OCI-LY7 (cell line): Measurements from ENCODE around the gene RSU1. TPM values are rescaled to one million over a fixed set of nuclear protein-coding genes. Genes with fewer than 3 reads are reported as not detected.

Source experiments
- BruUV-seq: library from RNA; stranded (reverse); fragments of 400-500 nt; replicated peaks from 2 replicates; lab custom pipeline; 2021; lab: Mats Ljungman, UMichigan
- CTCF ChIA-PET: fragments of 300-600 bp; sonication (Branson Sonifier 250); formaldehyde crosslinking; loops from one replicate; lab custom pipeline; 2022; ENCODE audit warnings: antibody characterized with exemption; ENCODE audit not compliant: unreplicated experiment; lab: Charles Lee
- POLR2A ChIA-PET: fragments of 300-600 bp; sonication (Branson Sonifier 250); formaldehyde crosslinking; loops from one replicate; lab custom pipeline; 2022; ENCODE audit warnings: antibody characterized with exemption; lab: Charles Lee
- DNase-seq: peaks from one replicate; pipeline ENCODE4 v3.0.0-alpha.2; 2015; ENCODE audit warnings: low spot score
- H2AFZ ChIP-seq: fragments of 200-600 bp; sonication (generic), shearing (Covaris generic); 2 replicates; pipeline ENCODE4 v1.6.1; 2014; ENCODE audit warnings: mild to moderate bottlenecking, antibody characterized with exemption, low read length, moderate library complexity
- H3K27ac ChIP-seq: fragments of 200-600 bp; sonication (generic); 2 replicates; pipeline ENCODE4 v1.5.1; 2014; ENCODE audit warnings: mixed run types, low read depth, mild to moderate bottlenecking, moderate library complexity, low read length, inconsistent platforms; ENCODE audit not compliant: poor library complexity, severe bottlenecking
- H3K36me3 ChIP-seq: fragments of 200-600 bp; sonication (generic); 2 replicates; pipeline ENCODE4 v1.6.1; 2014; ENCODE audit warnings: mild to moderate bottlenecking, antibody characterized with exemption, low read length, moderate library complexity, mixed read lengths; ENCODE audit not compliant: insufficient read depth
- H3K4me1 ChIP-seq: fragments of 200-600 bp; sonication (generic); 2 replicates; pipeline ENCODE4 v1.5.1; 2014; ENCODE audit warnings: mild to moderate bottlenecking, low read length; ENCODE audit not compliant: insufficient read depth, poor library complexity, severe bottlenecking
- H3K4me2 ChIP-seq: fragments of 200-600 bp; sonication (generic); 2 replicates; pipeline ENCODE4 v1.6.1; 2014; ENCODE audit warnings: mild to moderate bottlenecking, low read length
- H3K4me3 ChIP-seq: fragments of 200-600 bp; sonication (generic); 2 replicates; pipeline ENCODE4 v1.5.1; 2014; ENCODE audit warnings: mild to moderate bottlenecking, low read depth, low read length; ENCODE audit not compliant: poor library complexity, severe bottlenecking
- H3K79me2 ChIP-seq: fragments of 200-600 bp; sonication (generic); 2 replicates; pipeline ENCODE4 v1.6.1; 2016; ENCODE audit warnings: low read depth, mild to moderate bottlenecking, low read length, moderate library complexity, mixed read lengths; ENCODE audit not compliant: insufficient read depth
- H3K9me2 ChIP-seq: fragments of 200-600 bp; sonication (generic); 2 replicates; pipeline ENCODE4 v1.6.1; 2016; ENCODE audit warnings: mild to moderate bottlenecking, low read length, mixed read lengths; ENCODE audit not compliant: insufficient read depth
- H3K9me3 ChIP-seq: fragments of 200-600 bp; sonication (generic); 2 replicates; pipeline ENCODE4 v1.6.1; 2014; ENCODE audit warnings: mild to moderate bottlenecking, mixed run types, low read length, mixed read lengths
- H4K20me1 ChIP-seq: fragments of 200-600 bp; sonication (generic); 2 replicates; pipeline ENCODE4 v1.6.1; 2014; ENCODE audit warnings: mild to moderate bottlenecking, antibody characterized with exemption, low read length, moderate library complexity, mixed read lengths; ENCODE audit not compliant: insufficient read depth
- CTCF ChIP-seq: fragments of 200-600 bp; sonication (generic); conservative IDR thresholded peaks from 2 replicates; pipeline ENCODE4 v1.5.1; 2014; ENCODE audit warnings: mild to moderate bottlenecking, antibody characterized with exemption, low read length, moderate library complexity, mixed read lengths
- EZH2phosphoT487 ChIP-seq: fragments of 200-600 bp; sonication (generic); IDR thresholded peaks from 2 replicates; pipeline ENCODE4 v1.6.1; 2018; ENCODE audit warnings: low read depth, borderline replicate concordance, mild to moderate bottlenecking, mixed run types, antibody characterized with exemption, low read length, moderate library complexity, mixed read lengths
- intact Hi-C: fragments of 100-400 bp; cut with micrococcal nuclease; formaldehyde crosslinking; loops from one replicate; pipeline ENCODE4 v1.10.0; 2022; ENCODE audit not compliant: unreplicated experiment
- total RNA-seq, 2 experiments: library from RNA; depleted of rRNA in 1 of 2; stranded (reverse); fragments of >200 nt in 1 of 2; shearing (Covaris generic) in 1 of 2; gene quantifications; 2 replicates each; pipeline ENCODE4 v1.2.3, GENCODE V29; 2014 to 2022

The RSU1 gene
- total RNA-seq, 2 experiments from 2014 or later = 25.3 to 31.1 TPM

- Histone ChIP-seq H3K36me3 (no peaks in the 10 kb centered on the region), H3K9me3 (no peaks in the 10 kb centered on the region), H3K4me2 (no peak overlapping the region), H3K79me2 (no peaks in the 10 kb centered on the region), H3K9me2 (no peaks in the 10 kb centered on the region), H3K27ac (no peak overlapping the region), H3K4me3 (no peak overlapping the region), H2AFZ (no peak overlapping the region), H4K20me1 (no peaks in the 10 kb centered on the region), H3K4me1 (no peaks in the 10 kb centered on the region)
- no peak for DNase-seq
- BruUV-seq = no TSS peak
- no peak for TF ChIP-seq EZH2phosphoT487
- no peak for TF ChIP-seq CTCF
- POLR2A ChIA-PET = no interaction called here
- CTCF ChIA-PET = no interaction called here
- intact Hi-C loops = loop anchor here (5.0 kb wide), 1 partner anchor 960 kb away; no protein-coding TSS in a partner anchor
These were observed 89.6 kb downstream of the RSU1 start for GRCh38 chr10:16727666-16728065.

DNA sequence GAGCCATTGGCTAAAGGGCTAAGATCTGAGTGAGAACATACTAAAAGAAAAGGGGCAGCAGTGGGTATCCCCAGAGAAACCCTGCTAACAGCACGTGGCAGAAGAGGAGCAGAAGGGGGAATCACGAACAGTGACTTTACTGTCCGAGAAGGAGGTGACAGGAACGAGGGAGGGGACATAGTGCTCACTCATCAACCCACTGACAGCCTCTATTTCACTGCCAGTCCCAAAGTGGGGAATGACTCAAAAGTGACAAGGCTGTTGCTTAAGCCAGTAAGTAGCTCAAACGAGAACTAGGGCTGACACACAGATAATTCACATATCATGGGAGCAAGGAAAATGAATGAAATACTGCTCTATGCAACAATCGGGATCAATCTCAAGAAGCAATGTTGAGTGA lies 92.7 kb downstream of the RSU1 start:
- CTCF ChIA-PET = no interaction called here
- Histone ChIP-seq H4K20me1 (no peaks in the 10 kb centered on the region), H3K27ac (no peak overlapping the region), H3K9me3 (no peaks in the 10 kb centered on the region), H3K4me1 (no peaks in the 10 kb centered on the region), H3K79me2 (no peaks in the 10 kb centered on the region), H3K36me3 (no peaks in the 10 kb centered on the region), H3K4me2 (no peak overlapping the region), H2AFZ (no peak overlapping the region), H3K4me3 (no peak overlapping the region), H3K9me2 (no peaks in the 10 kb centered on the region)
- DNase-seq = no peak
- TF ChIP-seq CTCF (no peak), EZH2phosphoT487 (no peak)
- no TSS peak for BruUV-seq
- intact Hi-C loops = no loop called here
- POLR2A ChIA-PET = interaction anchor here (1.3 kb wide), 1 partner anchor 10 kb away, joined by 4 read pairs; no protein-coding TSS in a partner anchor

DNA sequence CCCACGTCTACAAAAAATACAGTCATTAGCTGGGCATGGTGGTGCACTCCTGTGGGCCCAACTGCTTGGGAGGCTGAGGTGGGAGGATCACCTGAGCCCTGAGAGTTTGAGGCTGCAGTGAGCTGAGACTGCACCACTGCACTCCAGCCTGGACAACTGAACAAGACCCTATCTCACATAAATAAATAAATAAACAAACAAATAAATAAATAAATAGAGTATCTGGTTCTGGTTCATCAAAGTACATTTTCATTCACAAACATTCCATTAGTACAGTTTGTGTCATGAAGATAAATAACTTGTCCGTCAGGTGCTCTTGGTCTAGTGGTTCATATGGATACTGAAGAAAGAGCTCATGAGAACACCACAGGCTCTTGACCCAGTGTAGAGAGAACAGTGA lies 96.4 kb downstream of the RSU1 start:
- H4K20me1 ChIP-seq = no peaks in the 10 kb centered on the region
- no peak for DNase-seq
- H3K4me3 ChIP-seq = no peak overlapping the region
- no peaks in the 10 kb centered on the region for H3K79me2 ChIP-seq
- H3K4me2 ChIP-seq = no peak overlapping the region
- no peaks in the 10 kb centered on the region for H3K9me2 ChIP-seq
- intact Hi-C loops = no loop called here
- POLR2A ChIA-PET = no interaction called here
- no peak for TF ChIP-seq CTCF
- no peak for TF ChIP-seq EZH2phosphoT487
- H3K27ac ChIP-seq = no peak overlapping the region
- no peaks in the 10 kb centered on the region for H3K9me3 ChIP-seq
- H3K4me1 ChIP-seq = no peaks in the 10 kb centered on the region
- CTCF ChIA-PET = no interaction called here
- BruUV-seq = no TSS peak
- H3K36me3 ChIP-seq = no peaks in the 10 kb centered on the region
- H2AFZ ChIP-seq = no peak overlapping the region
